ENCODE measurements around the gene ENOX2. TPM values are rescaled to one million over a fixed set of nuclear protein-coding genes. Genes with fewer than 3 reads are reported as not detected.

Gene ENOX2
- polyA plus RNA-seq, 1 experiment: 16.8 TPM

GRCh38 chrX:130577431-130577830 is 325.6 kb downstream of the ENOX2 start:
- POLR2A ChIA-PET: no interaction called here
- CTCF ChIA-PET: interaction anchor here (0.9 to 4.7 kb wide), 3 partner anchors 23 to 338 kb away, joined by 3 to 157 read pairs (median 4); no protein-coding TSS in a partner anchor
- no peak overlapping the region for H3K4me3 ChIP-seq (ENCODE audit: low read depth, low read length)
- TF ChIP-seq CTCF (IDR thresholded peaks at IDR 0.05; ENCODE audit: low read depth, low read length): no peak
- no peak overlapping the region for H3K27ac ChIP-seq (ENCODE audit: low read depth, low read length)
- H3K27me3 ChIP-seq (ENCODE audit: control insufficient read depth, insufficient read depth, low read length): no peaks in the 10 kb centered on the region
- no peak for DNase-seq (ENCODE audit: low read depth, low spot score)
- H3K9me3 ChIP-seq (ENCODE audit: control insufficient read depth, insufficient read depth, low read length): no peaks in the 10 kb centered on the region

GRCh38 chrX:130575831-130576389 is 327.1 kb downstream of the ENOX2 start:
- Histone ChIP-seq H3K27ac (ENCODE audit: low read depth, low read length) (no peak overlapping the region), H3K9me3 (ENCODE audit: control insufficient read depth, insufficient read depth, low read length) (no peaks in the 10 kb centered on the region), H3K27me3 (ENCODE audit: control insufficient read depth, insufficient read depth, low read length) (no peaks in the 10 kb centered on the region), H3K4me3 (ENCODE audit: low read depth, low read length) (no peak overlapping the region)
- peak; percentile 86 for TF ChIP-seq CTCF (IDR thresholded peaks at IDR 0.05; ENCODE audit: low read depth, low read length)
- ChIA-PET CTCF (interaction anchor here (0.7 to 4.7 kb wide), 32 partner anchors 9 to 369 kb away, joined by 3 to 157 read pairs (median 4); partner anchors contain the start of genes ENOX2 and RBMX2), POLR2A (no interaction called here)
- DNase-seq (ENCODE audit: low read depth, low spot score): peak; percentile 1

Other genes with a start within 250 kb of the ENOX2 start
- not detected in 2 replicates for gene ARHGAP36, start 155.1 kb upstream of the ENOX2 start, polyA plus RNA-seq (2011; rRNA removed)

Data from AG04450 (cell line).